SK-N-SH (cell line): ENCODE results near the gene LRRC26. TPM values are rescaled to one million over a fixed set of nuclear protein-coding genes. Genes with fewer than 3 reads are reported as not detected.
"Not testable (repeated sequence)": the region's sequence is repeated elsewhere in the genome, so short reads cannot be mapped to it uniquely, and the experiment has no call there.

Experiments used
- CTCF ChIA-PET: fragments of 300-600, 350-600 bp; formaldehyde crosslinking; extraction: SDS; loops from one replicate; lab custom pipeline; 2021; lab: Yijun Ruan, JAX
- POLR2A ChIA-PET: fragments of 350-600 bp; sonication (Branson Sonifier 250); formaldehyde crosslinking; extraction: SDS; loops from one replicate; lab custom pipeline; 2020; ENCODE audit warnings: antibody characterized with exemption, inconsistent platforms; lab: Yijun Ruan, JAX
- DNase-seq: peaks from one replicate; pipeline ENCODE4 v3.0.0; 2012
- H2AFZ ChIP-seq: fragments of 200-600 bp; sonication (generic); 2 replicates; pipeline ENCODE4 v1.8.1; 2016; ENCODE audit warnings: antibody characterized with exemption, mild to moderate bottlenecking, low read depth
- H3F3A ChIP-seq: fragments of 200-600 bp; sonication (generic); replicated peaks from 2 replicates; pipeline ENCODE3; 2016; ENCODE audit warnings: antibody characterized with exemption, mild to moderate bottlenecking; ENCODE audit not compliant: insufficient read depth
- H3K27ac ChIP-seq, 2 experiments: fragments of 200-500 bp in 1 of 2; fragments of 200-600 bp in 1 of 2; sonication (Bioruptor generic) in 1 of 2; sonication (generic), shearing (Covaris generic) in 1 of 2; 2 replicates each; pipeline versions ENCODE4 v1.5.1 to v1.6.1; 2014 to 2016; ENCODE audit warnings: low read depth in 2 of 2, inconsistent platforms in 1 of 2, low read length in 1 of 2, mild to moderate bottlenecking in 1 of 2, mixed read lengths in 1 of 2
- H3K27me3 ChIP-seq: fragments of 200-600 bp; sonication (generic), shearing (Covaris generic); 2 replicates; pipeline ENCODE4 v1.6.1; 2016; ENCODE audit warnings: mixed run types; ENCODE audit not compliant: insufficient read depth
- H3K36me3 ChIP-seq, 2 experiments: fragments of 200-500 bp in 1 of 2; fragments of 200-600 bp in 1 of 2; sonication (Bioruptor generic) in 1 of 2; sonication (generic) in 1 of 2; replicated peaks in 1 of 2; 2 replicates each; pipeline versions ENCODE3 to v1.5.1; 2014 to 2016; ENCODE audit warnings: low read length in 1 of 2, mild to moderate bottlenecking in 1 of 2; ENCODE audit not compliant: insufficient read depth in 2 of 2, control insufficient read depth in 1 of 2
- H3K4me1 ChIP-seq, 2 experiments: fragments of 200-500 bp in 1 of 2; fragments of 200-600 bp in 1 of 2; sonication (Bioruptor generic) in 1 of 2; sonication (generic), shearing (Covaris generic) in 1 of 2; 2 replicates each; pipeline versions ENCODE4 v1.5.1 to v1.6.1; 2014 to 2016; ENCODE audit warnings: low read depth in 1 of 2, low read length in 1 of 2, mixed run types in 1 of 2; ENCODE audit not compliant: insufficient read depth in 2 of 2, control insufficient read depth in 1 of 2
- H3K4me2 ChIP-seq: fragments of 200-600 bp; sonication (generic), shearing (Covaris generic); 2 replicates; pipeline ENCODE4 v1.6.1; 2017; ENCODE audit warnings: mixed run types
- H3K4me3 ChIP-seq, 2 experiments: fragments of 200-500 bp in 1 of 2; fragments of 200-600 bp in 1 of 2; sonication (Bioruptor generic) in 1 of 2; sonication (generic), shearing (Covaris generic) in 1 of 2; 2 replicates each; pipeline versions ENCODE4 v1.5.1 to v1.8.1; 2014 to 2016; ENCODE audit warnings: low read depth in 2 of 2, inconsistent platforms in 1 of 2, low read length in 1 of 2, mild to moderate bottlenecking in 1 of 2, mixed read lengths in 1 of 2, moderate library complexity in 1 of 2
- H3K79me2 ChIP-seq: fragments of 200-600 bp; sonication (generic); 2 replicates; pipeline ENCODE4 v1.8.1; 2017; ENCODE audit warnings: mild to moderate bottlenecking; ENCODE audit not compliant: insufficient read depth
- H3K9ac ChIP-seq: fragments of 200-600 bp; sonication (generic); 2 replicates; pipeline ENCODE4 v1.6.1; 2017; ENCODE audit warnings: mixed run types
- H3K9me2 ChIP-seq: fragments of 200-600 bp; sonication (generic); 2 replicates; pipeline ENCODE4 v1.6.1; 2017; ENCODE audit warnings: mixed run types
- H3K9me3 ChIP-seq: fragments of 200-600 bp; sonication (generic); 2 replicates; pipeline ENCODE4 v1.6.1; 2017; ENCODE audit warnings: mixed run types, mild to moderate bottlenecking, moderate library complexity
- H4K20me1 ChIP-seq: fragments of 200-600 bp; sonication (generic); 2 replicates; pipeline ENCODE4 v1.6.1; 2017; ENCODE audit warnings: mild to moderate bottlenecking, mixed run types; ENCODE audit not compliant: insufficient read depth
- CHD2 ChIP-seq: fragments of 150-350 bp; IDR thresholded peaks from 2 replicates; pipeline ENCODE4 v1.6.1; 2018; ENCODE audit warnings: low read length; ENCODE audit not compliant: partially characterized antibody
- ELF1 ChIP-seq: IDR thresholded peaks from 2 replicates; pipeline ENCODE4 v1.4.0; 2012
- EP300 ChIP-seq, 2 experiments: IDR thresholded peaks; 2 replicates each; pipeline versions ENCODE4 v1.4.0 to v1.6.1; 2012; ENCODE audit warnings: borderline replicate concordance in 1 of 2, low read depth in 1 of 2, low read length in 1 of 2
- FOSL2 ChIP-seq: IDR thresholded peaks from 2 replicates; pipeline ENCODE4 v1.4.0; 2012; ENCODE audit warnings: low read depth, mild to moderate bottlenecking, moderate library complexity, borderline replicate concordance
- FOXJ3 ChIP-seq: sonication (generic); formaldehyde crosslinking; IDR thresholded peaks from 2 replicates; pipeline ENCODE4 v1.5.1; 2020; ENCODE audit warnings: mild to moderate bottlenecking, missing genetic modification reagents
- FOXM1 ChIP-seq: IDR thresholded peaks from 2 replicates; pipeline ENCODE4 v1.4.0; 2012; ENCODE audit warnings: low read depth, mild to moderate bottlenecking
- JUND ChIP-seq: IDR thresholded peaks from 2 replicates; pipeline ENCODE4 v1.4.0; 2012
- MEF2A ChIP-seq: IDR thresholded peaks from 2 replicates; pipeline ENCODE4 v1.4.0; 2012; ENCODE audit warnings: low read depth, borderline replicate concordance
- MXI1 ChIP-seq: IDR thresholded peaks from 2 replicates; pipeline ENCODE4 v1.6.1; 2012; ENCODE audit warnings: mild to moderate bottlenecking, low read depth, low read length, improper control_type of control experiment
- NRF1 ChIP-seq: IDR thresholded peaks from 2 replicates; pipeline ENCODE4 v1.6.1; 2012; ENCODE audit warnings: low read depth, mild to moderate bottlenecking, low read length
- POLR2AphosphoS5 ChIP-seq: IDR thresholded peaks from 2 replicates; pipeline ENCODE4 v1.6.1; 2012; ENCODE audit warnings: low read depth, low read length
- RAD21 ChIP-seq: IDR thresholded peaks from 2 replicates; pipeline ENCODE4 v1.6.1; 2012; ENCODE audit warnings: mild to moderate bottlenecking, low read length
- SIN3A ChIP-seq: IDR thresholded peaks from 2 replicates; pipeline ENCODE4 v1.6.1; 2012; ENCODE audit warnings: low read depth, mild to moderate bottlenecking, low read length, moderate library complexity, borderline replicate concordance
- SMC3 ChIP-seq: IDR thresholded peaks from 2 replicates; pipeline ENCODE4 v1.6.1; 2012; ENCODE audit warnings: low read depth, low read length, improper control_type of control experiment
- TAF1 ChIP-seq: IDR thresholded peaks from 2 replicates; pipeline ENCODE4 v1.6.1; 2012; ENCODE audit warnings: low read depth, mild to moderate bottlenecking, low read length, moderate library complexity, borderline replicate concordance
- TCF12 ChIP-seq: IDR thresholded peaks from 2 replicates; pipeline ENCODE4 v1.4.0; 2012
- TEAD4 ChIP-seq: IDR thresholded peaks from 2 replicates; pipeline ENCODE4 v1.4.0; 2012; ENCODE audit warnings: mild to moderate bottlenecking, borderline replicate concordance; ENCODE audit not compliant: insufficient read depth
- YY1 ChIP-seq: IDR thresholded peaks from 2 replicates; pipeline ENCODE4 v1.4.0; 2012; ENCODE audit warnings: low read depth, mild to moderate bottlenecking
- WGBS: methylation state at CpG from one replicate; pipeline ENCODE4 v1.1.6; 2017; ENCODE audit warnings: low lambda C conversion rate; 5-methylcytosine and 5-hydroxymethylcytosine counted together
- polyA plus RNA-seq, 3 experiments: library from polyadenylated mRNA; depleted of rRNA; stranded (reverse); fragments of >200 nt; gene quantifications; 2 replicates each; pipeline ENCODE4 v1.2.3, GENCODE V29; 2012
- TF ChIP-seq, protein P1 (sequence below): IDR thresholded peaks from 2 replicates; pipeline ENCODE4 v1.4.0; 2012; ENCODE audit warnings: low read depth

The LRRC26 gene
- polyA plus RNA-seq, 1 of the 3 experiments (the other 2 are of a cell fraction) = not detected

DNA sequence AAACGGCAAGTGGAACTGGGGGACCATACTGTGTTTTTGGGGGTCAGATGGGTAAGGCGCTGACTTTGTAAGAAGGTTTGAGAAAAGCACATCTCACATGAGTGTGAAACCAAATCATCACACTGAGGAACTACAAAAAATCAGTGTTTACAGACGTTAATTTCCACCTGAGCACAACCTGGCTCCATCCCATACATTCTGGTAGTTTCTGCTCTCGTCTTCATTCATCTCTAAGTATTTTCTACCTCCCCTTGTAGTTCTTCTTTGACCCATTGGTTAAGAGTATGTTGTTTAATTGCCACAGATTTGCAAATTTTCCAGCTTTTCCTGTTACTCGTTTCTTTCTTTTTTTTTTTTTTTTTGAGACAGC is 46.4 kb downstream of the LRRC26 start:
- Histone ChIP-seq H3F3A (peaks cover 7% of the 10 kb centered on the region), H3K9ac (no peak overlapping the region), H3K4me1 (peaks cover 3 to 13% of the 10 kb centered on the region in 2 experiments; a peak in 3 of 4 replicates), H3K36me3 (no peaks in the 10 kb centered on the region), H3K27me3 (no peaks in the 10 kb centered on the region), H3K4me2 (no peak overlapping the region), H4K20me1 (no peaks in the 10 kb centered on the region), H3K4me3 (no peak overlapping the region), H3K27ac (no peak overlapping the region), H2AFZ (no peak overlapping the region), H3K79me2 (peaks cover 45% of the 10 kb centered on the region), H3K9me2 (no peaks in the 10 kb centered on the region), H3K9me3 (no peaks in the 10 kb centered on the region)
- TF ChIP-seq FOSL2 (no peak), CHD2 (no peak), MEF2A (no peak), RAD21 (no peak), SIN3A (no peak), TCF12 (no peak), NRF1 (no peak), JUND (no peak), YY1 (no peak), EP300 (IDR thresholded peaks at IDR 0.05; ENCODE audit: borderline replicate concordance in 1 of 2, low read depth in 1 of 2, low read length in 1 of 2) (no peak), FOXJ3 (CRISPR knock-in tag) (no peak), ELF1 (no peak), POLR2AphosphoS5 (no peak), SMC3 (no peak), TEAD4 (no peak), TAF1 (no peak), MXI1 (no peak), FOXM1 (no peak)
- TF ChIP-seq, protein P1, sequence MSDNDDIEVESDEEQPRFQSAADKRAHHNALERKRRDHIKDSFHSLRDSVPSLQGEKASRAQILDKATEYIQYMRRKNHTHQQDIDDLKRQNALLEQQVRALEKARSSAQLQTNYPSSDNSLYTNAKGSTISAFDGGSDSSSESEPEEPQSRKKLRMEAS = no peak
- WGBS = 84% methylated on average over 5 of the region's 5 CpGs
- POLR2A ChIA-PET = no interaction called here
- CTCF ChIA-PET = interaction anchor here (0.9 to 3.0 kb wide), 5 partner anchors 12 to 113 kb away, joined by 4 to 19 read pairs (median 5); partner anchors contain the start of genes ANAPC2, RNF224 and SSNA1
- DNase-seq = no peak

DNA sequence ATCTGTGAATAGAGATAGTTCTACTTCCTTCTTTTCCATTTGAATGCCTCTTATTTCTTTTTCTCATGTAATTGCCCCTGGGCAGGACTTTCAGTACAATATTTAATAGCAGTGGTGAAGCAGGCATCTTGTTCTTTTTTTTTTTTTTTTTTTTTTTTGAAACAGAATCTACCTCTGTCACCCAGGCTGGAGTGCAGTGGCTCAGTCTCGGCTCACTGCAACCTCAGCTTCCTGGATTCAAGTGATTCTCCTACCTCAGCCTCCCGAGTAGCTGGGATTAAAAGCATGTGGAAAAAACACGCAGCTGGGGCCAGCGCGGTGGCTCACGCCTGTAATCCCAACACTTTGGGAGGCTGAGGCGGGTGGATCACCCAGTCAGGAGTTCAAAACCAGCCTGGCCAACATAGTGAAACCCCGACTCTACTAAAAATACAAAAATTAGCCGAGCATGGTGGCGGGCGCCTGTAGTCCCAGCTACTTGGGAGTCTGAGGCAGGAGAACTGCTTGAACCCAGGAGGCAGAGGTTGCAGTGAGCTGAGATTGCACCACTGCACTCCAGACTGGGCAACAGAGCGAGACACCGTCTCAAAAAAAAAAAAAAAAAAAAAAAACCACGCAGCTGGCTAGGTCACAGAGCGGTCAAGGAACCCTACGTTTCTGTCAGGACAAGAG is 46.9 kb downstream of the LRRC26 start:
- POLR2A ChIA-PET = interaction anchor here (0.7 kb wide), 1 partner anchor 70 kb away, joined by 3 read pairs; no protein-coding TSS in a partner anchor

DNA sequence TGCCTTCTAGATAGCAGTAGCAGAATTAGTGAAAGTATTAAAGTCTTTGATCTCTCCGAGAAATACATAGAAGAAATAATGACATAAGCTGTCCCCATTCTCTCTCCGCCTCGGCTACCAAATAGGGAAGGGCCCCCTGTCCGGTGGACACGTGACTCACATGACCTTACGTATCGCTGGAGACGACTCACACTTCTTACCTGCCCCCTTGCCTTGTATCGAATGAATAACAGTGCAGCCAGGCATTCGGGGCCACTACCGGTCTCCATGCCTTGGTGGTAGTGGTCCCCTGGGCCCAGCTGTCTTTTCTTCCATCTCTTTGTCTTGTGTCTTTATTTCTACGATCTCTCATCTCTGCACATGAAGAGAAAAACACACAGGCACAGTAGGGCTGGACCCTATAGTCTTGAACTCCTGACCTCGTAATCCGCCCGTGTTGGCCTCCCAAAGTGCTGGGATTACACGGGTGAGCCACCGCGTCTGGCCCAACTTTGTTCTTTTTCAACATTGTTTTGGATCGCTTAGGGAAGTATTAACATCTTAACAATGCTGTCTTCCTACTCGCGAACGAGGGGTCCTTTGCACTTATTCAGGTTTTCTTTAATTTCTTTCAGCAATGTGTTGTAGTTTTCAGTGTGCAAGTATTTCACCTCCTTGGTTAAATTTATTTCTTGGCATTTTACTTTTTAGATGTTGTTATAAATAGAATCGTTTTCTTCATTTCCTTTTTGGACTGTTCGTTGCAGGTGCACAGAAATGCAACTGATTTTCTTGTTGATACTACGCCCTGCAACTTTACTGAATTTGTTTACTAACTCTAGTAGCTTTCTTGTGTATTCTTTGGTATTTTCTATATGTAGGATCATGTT is 47.7 kb downstream of the LRRC26 start:
- H3F3A ChIP-seq, H3K4me1 ChIP-seq, DNase-seq, H2AFZ ChIP-seq, H3K27me3 ChIP-seq, H3K9me3 ChIP-seq, H3K36me3 ChIP-seq, H3K9ac ChIP-seq, H3K4me3 ChIP-seq, H3K4me2 ChIP-seq, H3K9me2 ChIP-seq, POLR2A ChIA-PET, H3K27ac ChIP-seq, H4K20me1 ChIP-seq: not testable (repeated sequence)
- 85% methylated on average over 14 of the region's 25 CpGs for WGBS
- CTCF ChIA-PET = interaction anchor here (0.9 to 3.0 kb wide), 5 partner anchors 67 to 114 kb away, joined by 3 to 19 read pairs (median 5); partner anchors contain the start of genes ANAPC2, RNF224 and SSNA1
- H3K79me2 ChIP-seq = peaks cover 32% of the 10 kb centered on the region

More for the DNA sequence above, 46.9 kb downstream of the LRRC26 start:
- not testable (repeated sequence) for H3K4me3 ChIP-seq, H3K4me2 ChIP-seq, H3K9ac ChIP-seq, H3K27me3 ChIP-seq, H3K4me1 ChIP-seq, H3K9me2 ChIP-seq, H3K9me3 ChIP-seq, H3K36me3 ChIP-seq, H3K27ac ChIP-seq, H2AFZ ChIP-seq, DNase-seq, H3F3A ChIP-seq, H4K20me1 ChIP-seq
- 92% methylated on average over 16 of the region's 16 CpGs for whole genome bisulfite sequencing
- peaks cover 39% of the 10 kb centered on the region for H3K79me2 ChIP-seq
- CTCF ChIA-PET = interaction anchor here (0.9 to 3.0 kb wide), 6 partner anchors 12 to 113 kb away, joined by 3 to 19 read pairs (median 4); partner anchors contain the start of genes ANAPC2, RNF224 and SSNA1
